Suprapubic skin (tissue), 4 donors: ENCODE data around the gene DNAJC9. TPM values are rescaled to one million over a fixed set of nuclear protein-coding genes. Genes with fewer than 3 reads are reported as not detected.

Source experiments
- DNase-seq, 2 donors: peaks; one replicate each; pipeline ENCODE4 v3.0.0-alpha.2; 2019; ENCODE audit warnings: low spot score in 2 of 2
- H3K27ac ChIP-seq: fragments of 200-600 bp; sonication (generic); one replicate; pipeline ENCODE4 v1.5.1; 2019
- H3K27me3 ChIP-seq: fragments of 200-600 bp; sonication (generic); one replicate; pipeline ENCODE4 v1.5.1; 2019
- H3K36me3 ChIP-seq: fragments of 200-600 bp; sonication (generic); one replicate; pipeline ENCODE4 v1.5.1; 2019
- H3K4me1 ChIP-seq: fragments of 200-600 bp; sonication (generic); one replicate; pipeline ENCODE4 v1.5.1; 2019
- H3K4me3 ChIP-seq: fragments of 200-600 bp; sonication (generic); one replicate; pipeline ENCODE4 v1.5.1; 2019; ENCODE audit warnings: mild to moderate bottlenecking
- H3K9me3 ChIP-seq: fragments of 200-600 bp; sonication (generic); one replicate; pipeline ENCODE4 v1.5.1; 2019
- CTCF ChIP-seq, 2 donors: fragments of 200-600 bp in 1 of 2; fragments of 450-650 bp in 1 of 2; sonication (generic) in 1 of 2; IDR thresholded peaks; one replicate each; pipeline ENCODE4 v1.5.1; 2016 to 2019; ENCODE audit warnings: antibody characterized with exemption in 2 of 2, mild to moderate bottlenecking in 1 of 2, moderate library complexity in 1 of 2
- EP300 ChIP-seq: sonication (generic); formaldehyde crosslinking; IDR thresholded peaks from one replicate; pipeline ENCODE4 v1.6.1; 2017; ENCODE audit warnings: antibody characterized with exemption
- POLR2A ChIP-seq, 2 donors: fragments of 450-650 bp; IDR thresholded peaks; one replicate each; pipeline ENCODE4 v1.6.1; 2017; ENCODE audit warnings: antibody characterized with exemption in 2 of 2, mild to moderate bottlenecking in 2 of 2, moderate library complexity in 2 of 2
- POLR2AphosphoS5 ChIP-seq, 3 donors: sonication (generic); formaldehyde crosslinking; IDR thresholded peaks; one replicate each; pipeline ENCODE4 v1.6.1; 2017; ENCODE audit warnings: antibody characterized with exemption in 3 of 3
- WGBS: methylation state at CpG from one replicate; pipeline ENCODE4 v1.1.5; 2018; 5-methylcytosine and 5-hydroxymethylcytosine counted together
- total RNA-seq, 4 donors: library from RNA; depleted of rRNA; stranded (reverse); fragments of >200 nt; gene quantifications; one replicate each; pipeline ENCODE4 v1.1.0, GENCODE V29; 2016

Gene DNAJC9
- total RNA-seq, 4 donors from 2014 or later, result 15.1 to 22.0 (median 19.6) TPM

GRCh38 chr10:73226663-73227062, 20.4 kb downstream of the DNAJC9 start:
- Histone ChIP-seq H3K27ac (no peak overlapping the region), H3K4me3 (no peak overlapping the region), H3K4me1 (no peaks in the 10 kb centered on the region), H3K36me3 (peaks cover 14% of the 10 kb centered on the region), H3K27me3 (no peaks in the 10 kb centered on the region), H3K9me3 (no peaks in the 10 kb centered on the region)
- TF ChIP-seq POLR2A (IDR thresholded peaks at IDR 0.05) (no peak), EP300 (no peak), POLR2AphosphoS5 (IDR thresholded peaks at IDR 0.05) (no peak), CTCF (IDR thresholded peaks at IDR 0.05) (no peak)
- DNase-seq, result no peak

- no peak for DNase-seq
- Histone ChIP-seq H3K27me3 (no peaks in the 10 kb centered on the region), H3K4me3 (no peak overlapping the region), H3K4me1 (no peaks in the 10 kb centered on the region), H3K27ac (no peak overlapping the region), H3K9me3 (no peaks in the 10 kb centered on the region), H3K36me3 (peaks cover 10% of the 10 kb centered on the region)
- TF ChIP-seq POLR2A (IDR thresholded peaks at IDR 0.05) (no peak), EP300 (no peak), CTCF (IDR thresholded peaks at IDR 0.05) (no peak), POLR2AphosphoS5 (IDR thresholded peaks at IDR 0.05) (no peak)
These were observed 21.5 kb downstream of the DNAJC9 start for GRCh38 chr10:73225518-73225917.

- TF ChIP-seq POLR2A (IDR thresholded peaks at IDR 0.05), result no peak
- TF ChIP-seq EP300, result no peak
- no peak for TF ChIP-seq CTCF (IDR thresholded peaks at IDR 0.05)
- no peak for TF ChIP-seq POLR2AphosphoS5 (IDR thresholded peaks at IDR 0.05)
- Histone ChIP-seq H3K27ac (no peak overlapping the region), H3K36me3 (peaks cover 19% of the 10 kb centered on the region), H3K4me1 (no peaks in the 10 kb centered on the region), H3K27me3 (no peaks in the 10 kb centered on the region), H3K4me3 (no peak overlapping the region), H3K9me3 (no peaks in the 10 kb centered on the region)
- DNase-seq, result no peak
- WGBS, result 93% methylated on average over 1 of the region's 1 CpG
These were observed 26.1 kb downstream of the DNAJC9 start for GRCh38 chr10:73220989-73221388.

GRCh38 chr10:73219384-73219783, 27.7 kb downstream of the DNAJC9 start:
- H3K4me1 ChIP-seq, result no peaks in the 10 kb centered on the region
- H3K27me3 ChIP-seq, result no peaks in the 10 kb centered on the region
- no peak overlapping the region for H3K4me3 ChIP-seq
- no peak overlapping the region for H3K27ac ChIP-seq
- no peak for TF ChIP-seq EP300
- no peak for TF ChIP-seq CTCF (IDR thresholded peaks at IDR 0.05)
- no peak for TF ChIP-seq POLR2A (IDR thresholded peaks at IDR 0.05)
- no peak for TF ChIP-seq POLR2AphosphoS5 (IDR thresholded peaks at IDR 0.05)
- H3K9me3 ChIP-seq, result no peaks in the 10 kb centered on the region
- no peak for DNase-seq
- peaks cover 19% of the 10 kb centered on the region for H3K36me3 ChIP-seq

- WGBS, result 91% methylated on average over 2 of the region's 2 CpGs
- H3K27ac ChIP-seq, result no peak overlapping the region
- no peaks in the 10 kb centered on the region for H3K27me3 ChIP-seq
- H3K4me1 ChIP-seq, result no peaks in the 10 kb centered on the region
- no peak for DNase-seq
- H3K4me3 ChIP-seq, result no peak overlapping the region
- H3K36me3 ChIP-seq, result peaks cover 19% of the 10 kb centered on the region
- H3K9me3 ChIP-seq, result no peaks in the 10 kb centered on the region
- no peak for TF ChIP-seq CTCF (IDR thresholded peaks at IDR 0.05)
- TF ChIP-seq POLR2A (IDR thresholded peaks at IDR 0.05), result no peak
- TF ChIP-seq POLR2AphosphoS5 (IDR thresholded peaks at IDR 0.05), result no peak
- TF ChIP-seq EP300, result no peak
These were observed 28.4 kb downstream of the DNAJC9 start for GRCh38 chr10:73218431-73219191.
